DOHH2 (cell line): ENCODE measurements around the gene RAPGEF3.

Source experiments
- EZH2phosphoT487 ChIP-seq: fragments of 200-600 bp; sonication (generic); IDR thresholded peaks from 2 replicates; pipeline ENCODE4 v1.6.1; 2017; ENCODE audit warnings: borderline replicate concordance, mild to moderate bottlenecking, antibody characterized with exemption, low read length, moderate library complexity, mixed read lengths
- TF ChIP-seq, protein P1 (sequence below): fragments of 200-600 bp; sonication (generic); IDR thresholded peaks from one replicate; pipeline ENCODE4 v1.5.1; 2014; ENCODE audit warnings: antibody characterized with exemption, mild to moderate bottlenecking, low read depth, low read length; ENCODE audit not compliant: poor library complexity, severe bottlenecking

DNA sequence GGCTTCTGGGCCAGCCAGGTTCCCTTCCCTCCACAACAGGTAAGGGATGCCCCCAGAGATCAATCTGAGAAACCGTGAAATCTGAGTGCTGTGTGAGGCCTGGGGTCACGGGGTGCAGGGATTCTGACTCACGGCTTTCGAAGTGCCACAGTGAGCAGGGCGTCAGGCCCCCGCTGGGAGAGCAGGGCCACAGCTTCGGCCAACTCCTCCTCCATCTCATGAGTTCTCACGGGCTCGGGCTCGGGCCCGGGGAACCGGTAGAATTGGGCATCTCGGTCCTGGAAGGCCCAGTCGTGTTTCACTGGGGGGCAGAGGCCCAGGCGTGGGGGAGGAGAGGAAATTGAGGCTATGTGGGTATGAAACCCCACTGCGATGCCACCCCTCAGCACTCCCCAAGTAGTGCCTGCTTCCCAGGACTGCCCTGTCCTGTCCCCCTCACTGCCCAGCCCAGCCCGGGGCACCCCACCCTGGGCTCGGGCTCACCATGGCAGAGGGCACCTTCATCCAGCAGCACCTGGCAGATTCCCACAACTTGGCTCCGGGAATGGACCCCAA, 7.7 kb downstream of the RAPGEF3 start:
- TF ChIP-seq, protein P1, sequence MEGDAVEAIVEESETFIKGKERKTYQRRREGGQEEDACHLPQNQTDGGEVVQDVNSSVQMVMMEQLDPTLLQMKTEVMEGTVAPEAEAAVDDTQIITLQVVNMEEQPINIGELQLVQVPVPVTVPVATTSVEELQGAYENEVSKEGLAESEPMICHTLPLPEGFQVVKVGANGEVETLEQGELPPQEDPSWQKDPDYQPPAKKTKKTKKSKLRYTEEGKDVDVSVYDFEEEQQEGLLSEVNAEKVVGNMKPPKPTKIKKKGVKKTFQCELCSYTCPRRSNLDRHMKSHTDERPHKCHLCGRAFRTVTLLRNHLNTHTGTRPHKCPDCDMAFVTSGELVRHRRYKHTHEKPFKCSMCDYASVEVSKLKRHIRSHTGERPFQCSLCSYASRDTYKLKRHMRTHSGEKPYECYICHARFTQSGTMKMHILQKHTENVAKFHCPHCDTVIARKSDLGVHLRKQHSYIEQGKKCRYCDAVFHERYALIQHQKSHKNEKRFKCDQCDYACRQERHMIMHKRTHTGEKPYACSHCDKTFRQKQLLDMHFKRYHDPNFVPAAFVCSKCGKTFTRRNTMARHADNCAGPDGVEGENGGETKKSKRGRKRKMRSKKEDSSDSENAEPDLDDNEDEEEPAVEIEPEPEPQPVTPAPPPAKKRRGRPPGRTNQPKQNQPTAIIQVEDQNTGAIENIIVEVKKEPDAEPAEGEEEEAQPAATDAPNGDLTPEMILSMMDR, result no peak
- no peak for TF ChIP-seq EZH2phosphoT487
